Measurements from ENCODE around the gene CCSER1. TPM values are rescaled to one million over a fixed set of nuclear protein-coding genes. Genes with fewer than 3 reads are reported as not detected.

Gene CCSER1
- total and polyA plus RNA-seq, 2 of the 8 experiments (the other 6 are each of a cell fraction or from before 2014, with no cell fraction given): 0.26 to 0.84 TPM

- TF ChIP-seq CHD7 (IDR thresholded peaks at IDR 0.05; ENCODE audit: insufficient replicate concordance, low read length): no peak
- TF ChIP-seq FOSL1 (IDR thresholded peaks at IDR 0.05; ENCODE audit: insufficient read depth, low read depth, low read length): no peak
- no peak for TF ChIP-seq SRF (IDR thresholded peaks at IDR 0.05; ENCODE audit: low read depth, low read length)
- no peak for TF ChIP-seq SIX5 (IDR thresholded peaks at IDR 0.05; ENCODE audit: low read depth, low read length)
These were observed 471.5 kb downstream of the CCSER1 start (continued) for GRCh38 chr4:90598741-90599140.
